ENCODE results near the gene DHFR.

- TF ChIP-seq CTCF (IDR thresholded peaks at IDR 0.05) (no peak), EZH2 (IDR thresholded peaks at IDR 0.05) (no peak), EZH2phosphoT487 (IDR thresholded peaks at IDR 0.05) (no peak)
Measured at GRCh38 chr5:80662108-80662507, 7.3 kb upstream of the DHFR start.

Data from neural progenitor cell (in vitro differentiated cells).